ENCODE results near the gene MBD5. TPM values are rescaled to one million over a fixed set of nuclear protein-coding genes. Genes with fewer than 3 reads are reported as not detected.
"Not testable (repeated sequence)": the region's sequence is repeated elsewhere in the genome, so short reads cannot be mapped to it uniquely, and the experiment has no call there.

The MBD5 gene
- 13.3 TPM for total RNA-seq
- polyA plus RNA-seq, result 13.4 TPM
- long read RNA-seq, donor 1, full-length matches to known transcripts, result 1 of 1 reads
- long read RNA-seq, donor 1, partial matches to known transcripts, result 0 of 1 reads
- long read RNA-seq, donor 1, other reads (novel, unspliced or antisense), result 0 of 1 reads
- long read RNA-seq, donor 2, full-length matches to known transcripts, result 10 of 17 reads
- long read RNA-seq, donor 2, partial matches to known transcripts, result 7 of 17 reads
- long read RNA-seq, donor 2, other reads (novel, unspliced or antisense), result 0 of 17 reads
- long read RNA-seq, donor 3, full-length matches to known transcripts, result 6 of 6 reads
- long read RNA-seq, donor 3, partial matches to known transcripts, result 0 of 6 reads
- long read RNA-seq, donor 3, other reads (novel, unspliced or antisense), result 0 of 6 reads
- long read RNA-seq, donor 4, full-length matches to known transcripts, result 3 of 3 reads
- long read RNA-seq, donor 4, partial matches to known transcripts, result 0 of 3 reads
- long read RNA-seq, donor 4, other reads (novel, unspliced or antisense), result 0 of 3 reads
- long read RNA-seq, donor 5, full-length matches to known transcripts, result 7 of 7 reads
- long read RNA-seq, donor 5, partial matches to known transcripts, result 0 of 7 reads
- long read RNA-seq, donor 5, other reads (novel, unspliced or antisense), result 0 of 7 reads
- long read RNA-seq, donor 6, full-length matches to known transcripts, result 2 of 2 reads
- long read RNA-seq, donor 6, partial matches to known transcripts, result 0 of 2 reads
- long read RNA-seq, donor 6, other reads (novel, unspliced or antisense), result 0 of 2 reads
- long read RNA-seq, donor 7, full-length matches to known transcripts, result 3 of 3 reads
- long read RNA-seq, donor 7, partial matches to known transcripts, result 0 of 3 reads
- long read RNA-seq, donor 7, other reads (novel, unspliced or antisense), result 0 of 3 reads
- long read RNA-seq, donor 8, full-length matches to known transcripts, result 1 of 1 reads
- long read RNA-seq, donor 8, partial matches to known transcripts, result 0 of 1 reads
- long read RNA-seq, donor 8, other reads (novel, unspliced or antisense), result 0 of 1 reads
- long read RNA-seq, donor 9, full-length matches to known transcripts, result 2 of 2 reads
- long read RNA-seq, donor 9, partial matches to known transcripts, result 0 of 2 reads
- long read RNA-seq, donor 9, other reads (novel, unspliced or antisense), result 0 of 2 reads
- long read RNA-seq, donor 10, full-length matches to known transcripts, result 3 of 3 reads
- long read RNA-seq, donor 10, partial matches to known transcripts, result 0 of 3 reads
- long read RNA-seq, donor 10, other reads (novel, unspliced or antisense), result 0 of 3 reads

DNA sequence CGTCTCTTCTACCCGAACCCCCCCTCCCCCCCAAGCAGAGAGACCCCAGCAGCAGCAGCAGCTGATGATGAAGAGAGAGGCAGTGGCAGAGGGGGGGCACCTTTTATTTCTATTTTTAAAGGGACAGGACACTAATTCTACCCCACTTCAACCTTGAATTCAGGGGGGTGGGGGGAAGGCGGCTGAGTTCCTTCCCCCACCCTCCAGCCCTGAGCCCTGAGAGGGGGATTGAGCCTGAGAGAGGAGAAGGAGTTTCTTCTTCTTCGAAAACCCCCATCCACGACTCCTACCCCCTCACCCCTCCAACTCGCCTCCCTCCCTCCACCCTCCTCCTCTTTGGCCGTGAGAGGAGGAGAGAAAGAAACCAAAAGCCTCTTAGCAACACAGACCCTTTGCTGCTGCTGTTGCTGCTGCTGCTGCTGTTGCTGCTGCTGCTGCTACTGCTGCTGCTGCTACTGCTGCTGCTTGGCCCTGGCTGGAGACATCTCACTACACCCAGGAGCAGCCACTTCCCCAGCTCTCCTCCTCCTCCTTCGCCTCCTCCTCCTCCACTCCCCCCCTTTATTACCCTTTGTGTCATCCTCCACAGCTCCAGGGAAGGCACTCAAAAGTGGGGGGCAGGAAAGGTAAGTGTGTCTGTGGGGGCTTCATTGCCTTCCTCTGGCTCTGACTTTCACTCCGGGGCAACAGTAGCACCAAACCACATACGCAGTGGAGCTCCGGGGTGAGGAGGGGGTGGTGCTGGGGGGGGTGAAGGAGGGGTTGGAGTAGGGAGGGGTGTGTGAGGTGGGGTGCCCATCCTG lies at the start of gene MBD5:
Gene MBD5, plus strand, starts transcription at position 33 of the 803 bp plus-strand sequence.
- under 1% methylated on average over 11 of the region's 11 CpGs for WGBS
- H3K27me3 ChIP-seq (ENCODE audit: control insufficient read depth in 2 of 2, insufficient read depth in 1 of 2, low read length in 1 of 2), result no peaks in the 10 kb centered on the region
- peak within 1 kb of the TSS; percentile 91 to 100 for H3K27ac ChIP-seq (ENCODE audit: low read depth in 1 of 2, low read length in 1 of 2)
- H3K9me3 ChIP-seq (ENCODE audit: control insufficient read depth in 2 of 2, insufficient read depth in 1 of 2, low read length in 1 of 2), result peaks cover 0 to 3% of the 10 kb centered on the region in 2 donors
- no peaks in the 10 kb centered on the region for H3K36me3 ChIP-seq (ENCODE audit: control insufficient read depth in 2 of 2, insufficient read depth in 2 of 2, low read length in 1 of 2)
- peak within 1 kb of the TSS; percentile 83 to 100 for H3K4me3 ChIP-seq (ENCODE audit: low read length in 2 of 2)
- peaks cover 3 to 6% of the 10 kb centered on the region in 2 donors for H3K4me1 ChIP-seq (ENCODE audit: control insufficient read depth in 2 of 2, insufficient read depth in 2 of 2, low read length in 2 of 2)
- peak in 7 of 9 donors; percentile 45 to 89 (median 56) for DNase-seq (ENCODE audit: low read depth in 6 of 9, low spot score in 9 of 9)

DNA sequence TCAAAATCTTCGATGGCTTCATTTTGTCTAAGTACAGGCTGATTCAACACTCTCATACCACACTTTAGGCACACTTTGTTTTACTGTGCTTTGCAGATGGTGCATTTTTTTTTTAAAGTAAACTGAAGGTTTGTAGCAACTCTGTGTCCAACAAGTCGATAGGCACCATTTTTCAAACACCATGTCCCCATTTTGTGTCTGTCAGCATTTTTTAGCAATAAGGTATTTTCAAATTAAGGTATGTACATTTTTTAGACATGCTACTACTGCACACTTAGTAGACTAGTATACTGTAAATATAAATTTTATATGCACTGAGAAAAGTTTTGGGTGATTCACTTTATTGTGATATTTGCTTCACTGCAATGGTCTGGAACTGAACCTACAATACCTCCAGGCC lies 44.8 kb upstream of the MBD5 start:
- H3K27me3 ChIP-seq (ENCODE audit: control insufficient read depth in 2 of 2, insufficient read depth in 1 of 2, low read length in 1 of 2), result no peaks in the 10 kb centered on the region
- no peak overlapping the region for H3K4me3 ChIP-seq (ENCODE audit: low read length in 2 of 2)
- WGBS, result over 99% methylated on average over 2 of the region's 2 CpGs
- no peaks in the 10 kb centered on the region for H3K4me1 ChIP-seq (ENCODE audit: control insufficient read depth in 2 of 2, insufficient read depth in 2 of 2, low read length in 2 of 2)
- H3K36me3 ChIP-seq (ENCODE audit: control insufficient read depth in 2 of 2, insufficient read depth in 2 of 2, low read length in 1 of 2), result peaks cover 0 to 13% of the 10 kb centered on the region in 2 donors
- H3K9me3 ChIP-seq (ENCODE audit: control insufficient read depth in 2 of 2, insufficient read depth in 1 of 2, low read length in 1 of 2), result no peaks in the 10 kb centered on the region
- no peak for DNase-seq (ENCODE audit: low read depth in 6 of 9, low spot score in 9 of 9)
- H3K27ac ChIP-seq (ENCODE audit: low read depth in 1 of 2, low read length in 1 of 2), result no peak overlapping the region

GRCh38 chr2:147977679-147978078 lies 43.2 kb upstream of the MBD5 start:
- Histone ChIP-seq H3K9me3 (ENCODE audit: control insufficient read depth in 2 of 2, insufficient read depth in 1 of 2, low read length in 1 of 2) (no peaks in the 10 kb centered on the region), H3K27ac (ENCODE audit: low read depth in 1 of 2, low read length in 1 of 2) (no peak overlapping the region), H3K36me3 (ENCODE audit: control insufficient read depth in 2 of 2, insufficient read depth in 2 of 2, low read length in 1 of 2) (peaks cover 0 to 13% of the 10 kb centered on the region in 2 donors), H3K4me1 (ENCODE audit: control insufficient read depth in 2 of 2, insufficient read depth in 2 of 2, low read length in 2 of 2) (no peaks in the 10 kb centered on the region), H3K4me3 (ENCODE audit: low read length in 2 of 2) (no peak overlapping the region), H3K27me3 (ENCODE audit: control insufficient read depth in 2 of 2, insufficient read depth in 1 of 2, low read length in 1 of 2) (no peaks in the 10 kb centered on the region)
- no peak for DNase-seq (ENCODE audit: low read depth in 6 of 9, low spot score in 9 of 9)
- WGBS, result 98% methylated on average over 3 of the region's 3 CpGs

- no peak overlapping the region for H3K4me3 ChIP-seq (ENCODE audit: low read length in 2 of 2)
- no peaks in the 10 kb centered on the region for H3K27me3 ChIP-seq (ENCODE audit: control insufficient read depth in 2 of 2, insufficient read depth in 1 of 2, low read length in 1 of 2)
- H3K4me1 ChIP-seq (ENCODE audit: control insufficient read depth in 2 of 2, insufficient read depth in 2 of 2, low read length in 2 of 2), result peaks cover 0 to 8% of the 10 kb centered on the region in 2 donors
- no peak for DNase-seq (ENCODE audit: low read depth in 6 of 9, low spot score in 9 of 9)
- H3K36me3 ChIP-seq (ENCODE audit: control insufficient read depth in 2 of 2, insufficient read depth in 2 of 2, low read length in 1 of 2), result peaks cover 0 to 10% of the 10 kb centered on the region in 2 donors
- 99% methylated on average over 5 of the region's 5 CpGs for WGBS
- H3K9me3 ChIP-seq (ENCODE audit: control insufficient read depth in 2 of 2, insufficient read depth in 1 of 2, low read length in 1 of 2), result no peaks in the 10 kb centered on the region
- no peak overlapping the region for H3K27ac ChIP-seq (ENCODE audit: low read depth in 1 of 2, low read length in 1 of 2)
These were observed 39.9 kb upstream of the MBD5 start for GRCh38 chr2:147980940-147981528.

- H3K36me3 ChIP-seq (ENCODE audit: control insufficient read depth in 2 of 2, insufficient read depth in 2 of 2, low read length in 1 of 2), result no peaks in the 10 kb centered on the region
- no peak overlapping the region for H3K27ac ChIP-seq (ENCODE audit: low read depth in 1 of 2, low read length in 1 of 2)
- H3K4me1 ChIP-seq (ENCODE audit: control insufficient read depth in 2 of 2, insufficient read depth in 2 of 2, low read length in 2 of 2), result no peaks in the 10 kb centered on the region
- no peaks in the 10 kb centered on the region for H3K9me3 ChIP-seq (ENCODE audit: control insufficient read depth in 2 of 2, insufficient read depth in 1 of 2, low read length in 1 of 2)
- no peaks in the 10 kb centered on the region for H3K27me3 ChIP-seq (ENCODE audit: control insufficient read depth in 2 of 2, insufficient read depth in 1 of 2, low read length in 1 of 2)
- no peak overlapping the region for H3K4me3 ChIP-seq (ENCODE audit: low read length in 2 of 2)
- no peak for DNase-seq (ENCODE audit: low read depth in 6 of 9, low spot score in 9 of 9)
- WGBS, result 95% methylated on average over 3 of the region's 3 CpGs
These were observed 31.8 kb upstream of the MBD5 start for GRCh38 chr2:147989102-147989501.

DNA sequence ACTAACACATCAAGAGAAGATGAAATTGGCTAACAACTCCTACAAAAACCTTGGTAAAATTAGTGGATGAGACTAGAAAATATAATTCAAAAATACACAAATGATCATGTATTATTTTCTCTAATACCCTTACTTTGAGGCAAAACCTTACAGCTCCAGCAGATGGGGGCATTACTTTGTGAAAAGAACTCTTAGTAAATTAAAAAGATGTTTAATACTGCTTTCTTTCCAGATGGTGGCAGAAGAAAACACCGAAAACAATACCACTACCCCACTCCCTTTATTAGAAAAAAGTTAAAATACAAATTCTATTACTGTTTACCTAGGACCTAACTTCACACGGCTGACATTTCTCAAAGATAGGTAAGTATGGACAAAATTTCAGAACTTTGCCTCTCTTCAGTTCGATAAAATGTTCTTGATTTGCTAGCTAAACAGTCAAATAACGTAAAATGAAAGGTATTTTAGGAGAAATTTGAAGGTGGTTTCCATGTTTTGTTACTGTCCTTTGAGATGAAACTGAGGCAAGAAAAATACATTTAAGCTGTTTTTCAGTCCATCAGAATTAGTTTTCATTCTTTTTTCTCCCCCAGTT lies 31.0 kb upstream of the MBD5 start:
- Histone ChIP-seq H3K36me3 (ENCODE audit: control insufficient read depth in 2 of 2, insufficient read depth in 2 of 2, low read length in 1 of 2) (peaks cover 0 to 1% of the 10 kb centered on the region in 2 donors), H3K4me1 (ENCODE audit: control insufficient read depth in 2 of 2, insufficient read depth in 2 of 2, low read length in 2 of 2) (no peaks in the 10 kb centered on the region), H3K27me3 (ENCODE audit: control insufficient read depth in 2 of 2, insufficient read depth in 1 of 2, low read length in 1 of 2) (no peaks in the 10 kb centered on the region), H3K27ac (ENCODE audit: low read depth in 1 of 2, low read length in 1 of 2) (no peak overlapping the region), H3K9me3 (ENCODE audit: control insufficient read depth in 2 of 2, insufficient read depth in 1 of 2, low read length in 1 of 2) (no peaks in the 10 kb centered on the region), H3K4me3 (ENCODE audit: low read length in 2 of 2) (no peak overlapping the region)
- peak in 7 of 9 donors; percentile 15 to 68 (median 22) for DNase-seq (ENCODE audit: low read depth in 6 of 9, low spot score in 9 of 9)
- 60% methylated on average over 4 of the region's 4 CpGs for WGBS

DNA sequence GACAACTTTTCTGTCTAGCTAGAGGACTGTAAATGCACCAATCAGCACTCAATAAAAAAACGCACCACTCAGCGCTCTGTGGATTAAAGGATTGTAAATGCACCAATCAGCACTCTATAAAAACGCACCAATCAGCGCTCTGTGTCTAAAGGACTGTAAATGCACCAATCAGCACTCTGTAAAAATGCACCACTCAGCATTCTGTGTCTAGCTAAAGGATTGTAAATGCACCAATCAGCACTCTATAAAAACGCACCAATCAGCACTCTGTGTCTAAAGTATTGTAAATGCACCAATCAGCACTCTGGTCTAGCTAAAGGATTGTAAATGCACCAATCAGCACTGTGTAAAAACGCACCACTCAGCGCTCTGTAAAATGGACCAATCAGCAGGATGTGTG lies 25.9 kb upstream of the MBD5 start:
- not testable (repeated sequence) for H3K27ac ChIP-seq (ENCODE audit: low read depth in 1 of 2, low read length in 1 of 2); H3K4me1 ChIP-seq (ENCODE audit: control insufficient read depth in 2 of 2, insufficient read depth in 2 of 2, low read length in 2 of 2); H3K36me3 ChIP-seq (ENCODE audit: control insufficient read depth in 2 of 2, insufficient read depth in 2 of 2, low read length in 1 of 2); H3K4me3 ChIP-seq (ENCODE audit: low read length in 2 of 2); DNase-seq (ENCODE audit: low read depth in 6 of 9, low spot score in 9 of 9); H3K9me3 ChIP-seq (ENCODE audit: control insufficient read depth in 2 of 2, insufficient read depth in 1 of 2, low read length in 1 of 2); H3K27me3 ChIP-seq (ENCODE audit: control insufficient read depth in 2 of 2, insufficient read depth in 1 of 2, low read length in 1 of 2)
- WGBS, result 99% methylated on average over 7 of the region's 7 CpGs

DNA sequence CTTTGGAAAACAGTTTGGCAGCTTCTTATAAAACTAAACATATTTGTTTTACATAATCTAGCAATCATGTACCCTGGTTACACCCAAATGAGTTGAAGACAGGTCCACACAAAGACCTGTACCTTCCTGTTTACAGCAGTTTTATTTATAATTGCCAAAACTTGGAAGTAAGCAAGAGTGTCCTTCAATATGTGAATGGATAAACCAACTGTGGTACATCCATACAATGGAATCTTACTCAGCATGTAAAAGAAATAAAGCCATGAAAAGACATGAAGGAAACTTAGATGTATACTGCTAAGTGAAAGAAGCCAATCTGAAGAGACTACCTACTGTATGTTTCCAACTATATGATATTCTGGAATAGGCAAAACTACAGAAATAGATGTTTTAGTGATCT lies 24.1 kb upstream of the MBD5 start:
- Histone ChIP-seq H3K36me3 (ENCODE audit: control insufficient read depth in 2 of 2, insufficient read depth in 2 of 2, low read length in 1 of 2) (peaks cover 6 to 8% of the 10 kb centered on the region in 2 donors), H3K27ac (ENCODE audit: low read depth in 1 of 2, low read length in 1 of 2) (no peak overlapping the region), H3K9me3 (ENCODE audit: control insufficient read depth in 2 of 2, insufficient read depth in 1 of 2, low read length in 1 of 2) (peaks cover 0 to 7% of the 10 kb centered on the region in 2 donors), H3K4me1 (ENCODE audit: control insufficient read depth in 2 of 2, insufficient read depth in 2 of 2, low read length in 2 of 2) (no peaks in the 10 kb centered on the region), H3K27me3 (ENCODE audit: control insufficient read depth in 2 of 2, insufficient read depth in 1 of 2, low read length in 1 of 2) (no peaks in the 10 kb centered on the region), H3K4me3 (ENCODE audit: low read length in 2 of 2) (no peak overlapping the region)
- no peak for DNase-seq (ENCODE audit: low read depth in 6 of 9, low spot score in 9 of 9)
